SK-N-SH treated with all-trans-retinoic acid at 6 μM for 48 hours (cell line): Measurements from ENCODE around the gene GRM2.

Source experiments
- ARNTL ChIP-seq: fragments of 450-650 bp; formaldehyde crosslinking; IDR thresholded peaks from 2 replicates; pipeline ENCODE4 v1.5.0; 2020; ENCODE audit warnings: low read depth, mild to moderate bottlenecking, moderate library complexity, borderline replicate concordance
- PPARA ChIP-seq: fragments of 250-450 bp; sonication (Bioruptor Pico); IDR thresholded peaks from 2 replicates; pipeline ENCODE4 v1.5.0; 2020; ENCODE audit warnings: mild to moderate bottlenecking, borderline replicate concordance
- RARB ChIP-seq: fragments of 250-450 bp; sonication (Bioruptor Pico); IDR thresholded peaks from 2 replicates; pipeline ENCODE4 v1.8.0; 2021; ENCODE audit warnings: mild to moderate bottlenecking, moderate library complexity
- ZFP3 ChIP-seq: fragments of 250-450 bp; sonication (Bioruptor Pico); IDR thresholded peaks from 2 replicates; pipeline ENCODE4 v1.5.0; 2020; ENCODE audit warnings: mild to moderate bottlenecking, moderate library complexity
- ZNF8 ChIP-seq: fragments of 450-650 bp; formaldehyde crosslinking; IDR thresholded peaks from 2 replicates; pipeline ENCODE4 v1.5.0; 2020; ENCODE audit warnings: mild to moderate bottlenecking, moderate library complexity
- TF ChIP-seq, protein P1 (sequence below): fragments of 250-450 bp; sonication (Bioruptor Pico); IDR thresholded peaks from 2 replicates; pipeline ENCODE4 v1.8.0; 2020; ENCODE audit warnings: mild to moderate bottlenecking, moderate library complexity, borderline replicate concordance

DNA sequence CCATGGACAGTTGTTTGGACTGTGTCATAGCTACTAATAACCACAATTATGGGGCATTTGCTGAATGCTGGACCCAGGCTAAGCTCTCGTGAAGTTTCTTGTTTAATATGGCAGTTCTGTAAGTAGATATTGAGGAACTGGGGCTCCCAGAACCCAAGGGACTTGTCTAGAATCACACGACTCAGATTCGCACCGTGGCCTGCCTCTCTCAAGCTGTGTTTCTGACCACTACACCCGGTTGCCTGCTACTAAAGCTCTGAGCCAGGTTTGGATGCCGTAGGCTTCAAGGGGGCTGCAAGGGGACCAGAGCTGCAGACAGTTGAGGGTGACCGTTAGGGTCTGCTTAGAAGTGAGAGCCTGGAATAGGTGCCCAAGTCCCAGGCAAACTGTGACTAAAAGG, 24.3 kb upstream of the GRM2 start:
- TF ChIP-seq ZFP3 (no peak), PPARA (CRISPR knock-in tag) (no peak), RARB (CRISPR knock-in tag) (no peak), ARNTL (CRISPR knock-in tag) (no peak), ZNF8 (CRISPR knock-in tag) (no peak)
- TF ChIP-seq, protein P1, sequence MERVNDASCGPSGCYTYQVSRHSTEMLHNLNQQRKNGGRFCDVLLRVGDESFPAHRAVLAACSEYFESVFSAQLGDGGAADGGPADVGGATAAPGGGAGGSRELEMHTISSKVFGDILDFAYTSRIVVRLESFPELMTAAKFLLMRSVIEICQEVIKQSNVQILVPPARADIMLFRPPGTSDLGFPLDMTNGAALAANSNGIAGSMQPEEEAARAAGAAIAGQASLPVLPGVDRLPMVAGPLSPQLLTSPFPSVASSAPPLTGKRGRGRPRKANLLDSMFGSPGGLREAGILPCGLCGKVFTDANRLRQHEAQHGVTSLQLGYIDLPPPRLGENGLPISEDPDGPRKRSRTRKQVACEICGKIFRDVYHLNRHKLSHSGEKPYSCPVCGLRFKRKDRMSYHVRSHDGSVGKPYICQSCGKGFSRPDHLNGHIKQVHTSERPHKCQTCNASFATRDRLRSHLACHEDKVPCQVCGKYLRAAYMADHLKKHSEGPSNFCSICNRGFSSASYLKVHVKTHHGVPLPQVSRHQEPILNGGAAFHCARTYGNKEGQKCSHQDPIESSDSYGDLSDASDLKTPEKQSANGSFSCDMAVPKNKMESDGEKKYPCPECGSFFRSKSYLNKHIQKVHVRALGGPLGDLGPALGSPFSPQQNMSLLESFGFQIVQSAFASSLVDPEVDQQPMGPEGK (CRISPR knock-in tag): no peak
